Embryonic facial prominence (tissue), 1 donor: ENCODE measurements around the gene MUSTN1.

Experiments
- DNase-seq: peaks from one replicate; pipeline ENCODE4 v3.0.0-alpha.2; 2016; ENCODE audit errors: extremely low spot score

MUSTN1 gene

DNA sequence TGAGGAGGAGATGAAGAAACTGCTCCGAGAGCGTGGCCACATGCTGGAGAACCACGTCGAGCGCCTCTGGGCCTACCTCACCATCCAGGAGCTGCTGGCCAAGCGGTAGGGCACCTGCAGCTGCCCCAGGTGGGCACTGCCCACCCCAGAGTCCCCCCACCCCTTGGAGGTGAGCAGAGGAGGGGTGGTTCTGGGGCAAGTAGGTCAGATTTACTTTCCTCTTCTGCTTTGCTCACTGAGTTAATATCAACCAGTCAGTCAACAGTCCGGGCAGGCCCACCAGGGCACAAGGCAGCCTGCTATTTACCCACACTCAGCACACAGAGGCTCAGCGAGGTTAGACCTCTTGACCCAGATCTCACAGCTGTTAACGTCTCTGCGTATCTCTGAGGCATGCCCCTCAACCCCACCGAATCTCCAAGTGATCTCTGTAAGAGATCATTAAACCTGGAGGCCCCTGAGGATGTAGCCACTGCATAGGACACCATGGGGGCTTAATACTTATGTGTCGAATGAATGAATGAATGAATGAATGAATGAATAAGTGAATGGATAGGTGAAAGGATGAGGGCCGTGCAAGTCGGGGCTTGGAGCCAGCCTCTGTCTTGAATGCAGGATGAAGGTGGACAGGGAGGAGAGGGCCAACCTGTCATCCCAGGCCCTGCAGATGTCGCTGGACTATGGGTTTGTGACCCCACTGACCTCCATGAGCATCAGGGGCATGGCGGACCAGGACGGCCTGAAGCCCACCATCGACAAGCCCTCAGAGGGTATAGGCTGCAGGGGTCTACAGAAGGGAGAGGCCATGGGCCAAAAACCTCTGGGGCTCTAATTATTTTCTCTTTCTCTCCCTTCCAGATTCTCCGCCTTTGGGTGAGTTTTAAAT is 48.2 kb downstream of the MUSTN1 start:
- no peak for DNase-seq

DNA sequence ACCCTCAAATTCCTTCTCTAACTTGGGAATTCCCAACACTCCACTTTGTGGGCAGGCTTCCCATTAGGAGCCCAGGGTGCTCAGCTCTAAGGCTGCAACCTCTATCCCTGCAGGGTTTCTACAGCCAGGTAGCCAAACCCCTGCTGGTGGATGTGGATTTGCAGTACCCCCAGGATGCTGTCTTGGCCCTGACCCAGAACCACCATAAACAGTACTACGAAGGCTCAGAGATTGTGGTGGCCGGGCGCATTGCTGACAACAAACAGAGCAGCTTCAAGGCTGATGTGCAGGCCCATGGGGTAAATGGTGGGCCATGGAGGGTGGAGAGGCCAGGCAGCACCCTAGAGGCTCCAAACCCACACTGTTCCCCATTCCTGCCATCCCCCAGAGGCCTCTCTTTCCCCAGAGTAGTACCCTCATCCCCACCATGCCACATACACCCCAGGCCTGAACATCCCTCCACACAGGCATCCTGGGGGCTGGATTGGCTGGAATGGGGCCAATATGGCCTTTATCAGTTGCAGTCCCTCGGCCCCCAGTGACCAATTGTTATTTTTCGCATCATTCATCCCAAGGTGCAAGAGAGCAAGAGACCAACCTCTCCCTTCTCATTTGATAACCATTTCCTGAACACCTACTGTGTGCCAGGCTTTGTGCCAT is 49.8 kb downstream of the MUSTN1 start:
- DNase-seq = no peak

DNA sequence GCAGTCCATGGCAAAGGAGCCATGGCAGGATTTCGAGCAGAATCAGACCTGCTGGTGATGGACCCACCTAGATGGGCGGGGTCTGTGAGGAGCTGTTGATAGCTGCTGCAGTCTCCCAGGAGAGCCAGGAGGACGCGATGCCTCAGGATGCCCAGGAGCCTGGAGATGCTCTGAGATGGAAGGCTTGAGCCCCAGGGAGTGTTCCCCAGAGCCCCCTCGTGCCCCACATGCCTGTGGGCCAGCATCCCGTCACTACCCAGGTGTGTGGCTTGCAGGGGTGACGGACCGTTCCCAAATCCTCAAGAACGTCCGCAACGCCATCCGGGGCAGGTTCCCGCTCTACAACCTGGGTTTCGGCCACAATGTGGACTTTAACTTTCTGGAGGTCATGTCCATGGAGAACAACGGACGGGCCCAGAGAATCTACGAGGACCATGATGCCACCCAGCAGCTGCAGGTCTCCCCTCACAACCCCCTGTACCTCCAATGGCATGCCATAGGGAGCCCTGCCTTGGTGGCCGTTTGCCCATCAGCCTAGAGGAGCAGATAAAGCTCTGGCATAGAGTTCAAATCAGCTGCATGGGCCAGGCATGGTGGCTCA is 50.7 kb downstream of the MUSTN1 start:
- no peak for DNase-seq

DNA sequence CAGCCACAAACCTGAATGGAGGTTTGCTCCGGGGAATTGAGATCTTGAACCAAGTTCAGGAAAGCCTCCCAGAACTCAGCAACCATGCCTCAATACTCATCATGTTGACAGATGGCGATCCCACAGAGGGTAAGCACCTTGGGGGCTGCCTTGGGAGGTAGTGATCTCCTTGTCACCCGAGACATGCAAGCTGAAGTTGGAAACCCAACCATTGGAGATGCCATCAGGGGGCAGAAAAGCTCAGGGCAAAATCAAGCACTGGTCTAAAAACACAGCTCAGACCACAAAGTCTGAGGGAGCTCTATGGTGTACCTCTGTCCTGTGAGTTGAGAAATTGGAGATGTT is 51.6 kb downstream of the MUSTN1 start:
- no peak for DNase-seq
